Suppressor macrophage treated with lipopolysaccharide for 4 hours (primary cell): ENCODE measurements around the gene GNL3L.
"Not testable (repeated sequence)": the region's sequence is repeated elsewhere in the genome, so short reads cannot be mapped to it uniquely, and the experiment has no call there.

Source experiments
- DNase-seq: peaks from one replicate; pipeline ENCODE4 v3.0.0-alpha.2; 2020

Gene GNL3L

GRCh38 chrX:54561622-54562021 is 31.6 kb downstream of the GNL3L start:
- no peak for DNase-seq

- no peak for DNase-seq
Measured at GRCh38 chrX:54564936-54565335, 34.9 kb downstream of the GNL3L start.

GRCh38 chrX:54570332-54570731 is 40.3 kb downstream of the GNL3L start:
- no peak for DNase-seq

GRCh38 chrX:54572641-54573040 is 42.6 kb downstream of the GNL3L start:
- not testable (repeated sequence) for DNase-seq

DNA sequence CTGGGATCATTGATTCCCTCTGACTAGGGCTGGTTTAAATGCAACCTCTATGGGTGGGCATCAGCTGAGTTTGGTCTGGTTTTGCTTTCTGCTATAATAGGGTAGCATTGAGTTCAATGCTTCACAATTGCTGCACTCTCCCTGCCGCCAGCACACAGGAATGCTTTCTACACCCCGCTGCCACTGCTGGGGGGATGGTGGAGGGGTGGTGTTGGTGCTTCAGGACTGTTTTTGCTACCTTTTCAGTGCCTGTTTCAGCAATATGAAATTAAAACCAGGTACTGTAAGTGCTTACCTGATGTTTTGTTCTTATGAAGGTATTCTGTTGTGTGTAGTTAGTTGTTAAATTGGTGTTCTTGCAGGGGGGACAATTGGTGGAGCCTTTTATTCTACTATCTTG is 67.7 kb downstream of the GNL3L start:
- DNase-seq = no peak

DNA sequence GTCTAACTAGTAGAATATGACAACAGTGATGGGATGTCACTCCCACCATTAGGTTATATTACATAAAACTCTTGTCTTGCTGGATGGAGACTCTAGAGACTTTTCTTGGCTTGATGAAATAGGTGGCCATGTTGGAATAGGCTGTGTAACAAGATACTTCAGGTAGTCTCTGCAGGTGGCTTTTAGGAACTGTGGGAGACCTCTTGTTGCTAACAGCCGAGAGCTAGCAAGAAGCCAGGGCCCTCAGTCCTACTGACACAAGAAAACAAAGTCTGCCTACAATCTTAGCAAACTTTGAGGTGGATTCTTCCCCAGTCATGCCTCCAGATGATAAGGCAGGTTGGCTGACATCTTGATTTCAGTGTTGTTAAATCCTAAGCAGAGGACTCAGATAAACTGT is 72.5 kb downstream of the GNL3L start:
- DNase-seq = no peak
